Measurements from ENCODE around the gene PRKN.

DNA sequence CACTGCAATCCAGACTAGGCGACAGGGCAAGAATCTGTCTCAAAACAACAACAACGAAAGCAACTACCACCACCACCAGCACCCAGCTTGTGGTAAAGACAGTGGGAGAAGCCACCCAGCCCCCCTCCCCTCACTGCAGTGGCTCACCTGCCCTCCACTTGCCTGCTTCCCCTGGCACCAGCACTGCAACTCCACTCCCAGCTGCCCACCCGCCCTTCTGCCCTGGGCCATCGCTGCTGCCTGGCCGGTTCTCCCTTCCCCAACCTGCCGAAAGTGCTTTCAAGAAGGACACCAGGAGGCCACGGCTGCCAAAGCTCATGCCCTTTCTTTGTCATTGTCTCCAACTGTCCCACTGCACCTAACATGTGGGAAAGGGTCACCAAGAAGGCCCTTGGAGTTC, 1359.1 kb downstream of the PRKN start:
- TF ChIP-seq POLR2A (IDR thresholded peaks at IDR 0.05) (no peak), POLR2AphosphoS5 (IDR thresholded peaks at IDR 0.05) (no peak)
- TF ChIP-seq, protein P1, sequence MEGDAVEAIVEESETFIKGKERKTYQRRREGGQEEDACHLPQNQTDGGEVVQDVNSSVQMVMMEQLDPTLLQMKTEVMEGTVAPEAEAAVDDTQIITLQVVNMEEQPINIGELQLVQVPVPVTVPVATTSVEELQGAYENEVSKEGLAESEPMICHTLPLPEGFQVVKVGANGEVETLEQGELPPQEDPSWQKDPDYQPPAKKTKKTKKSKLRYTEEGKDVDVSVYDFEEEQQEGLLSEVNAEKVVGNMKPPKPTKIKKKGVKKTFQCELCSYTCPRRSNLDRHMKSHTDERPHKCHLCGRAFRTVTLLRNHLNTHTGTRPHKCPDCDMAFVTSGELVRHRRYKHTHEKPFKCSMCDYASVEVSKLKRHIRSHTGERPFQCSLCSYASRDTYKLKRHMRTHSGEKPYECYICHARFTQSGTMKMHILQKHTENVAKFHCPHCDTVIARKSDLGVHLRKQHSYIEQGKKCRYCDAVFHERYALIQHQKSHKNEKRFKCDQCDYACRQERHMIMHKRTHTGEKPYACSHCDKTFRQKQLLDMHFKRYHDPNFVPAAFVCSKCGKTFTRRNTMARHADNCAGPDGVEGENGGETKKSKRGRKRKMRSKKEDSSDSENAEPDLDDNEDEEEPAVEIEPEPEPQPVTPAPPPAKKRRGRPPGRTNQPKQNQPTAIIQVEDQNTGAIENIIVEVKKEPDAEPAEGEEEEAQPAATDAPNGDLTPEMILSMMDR (IDR thresholded peaks at IDR 0.05), result no peak
